Limb (tissue), 2 donors: ENCODE results near the gene KIR2DL3.
"Not testable (repeated sequence)": the region's sequence is repeated elsewhere in the genome, so short reads cannot be mapped to it uniquely, and the experiment has no call there.

Experiments used
- DNase-seq, 2 donors: peaks; one replicate each; pipeline ENCODE4 v3.0.0-alpha.2; 2016; ENCODE audit errors: extremely low spot score in 2 of 2

KIR2DL3 gene

DNA sequence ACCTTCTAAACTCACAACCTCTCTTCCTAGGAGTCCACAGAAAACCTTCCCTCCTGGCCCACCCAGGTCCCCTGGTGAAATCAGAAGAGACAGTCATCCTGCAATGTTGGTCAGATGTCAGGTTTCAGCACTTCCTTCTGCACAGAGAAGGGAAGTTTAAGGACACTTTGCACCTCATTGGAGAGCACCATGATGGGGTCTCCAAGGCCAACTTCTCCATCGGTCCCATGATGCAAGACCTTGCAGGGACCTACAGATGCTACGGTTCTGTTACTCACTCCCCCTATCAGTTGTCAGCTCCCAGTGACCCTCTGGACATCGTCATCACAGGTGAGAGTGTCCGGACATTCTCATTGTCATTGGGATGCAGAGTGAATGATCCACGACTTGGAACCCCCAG, 3.6 kb downstream of the KIR2DL3 start:
- not testable (repeated sequence) for DNase-seq

DNA sequence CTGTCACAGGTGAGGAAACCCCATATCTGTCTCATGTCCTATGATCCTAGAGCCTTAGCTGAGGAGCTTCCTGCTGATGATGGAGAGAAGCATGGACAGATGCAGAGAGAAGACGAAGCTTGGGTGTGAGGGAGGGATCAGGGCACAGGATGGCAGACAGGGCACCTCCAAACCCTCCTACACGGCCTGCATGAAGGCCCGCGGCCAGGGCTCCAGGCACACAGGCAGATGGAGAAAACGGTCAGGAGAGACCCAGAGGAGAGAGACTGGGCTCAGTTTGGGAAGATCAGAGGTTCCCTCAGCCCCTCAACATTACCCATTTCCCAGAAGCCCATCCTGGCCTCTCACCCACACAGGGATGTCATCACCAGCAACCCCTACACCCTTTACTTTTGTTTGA, 5.8 kb downstream of the KIR2DL3 start:
- DNase-seq: not testable (repeated sequence)

DNA sequence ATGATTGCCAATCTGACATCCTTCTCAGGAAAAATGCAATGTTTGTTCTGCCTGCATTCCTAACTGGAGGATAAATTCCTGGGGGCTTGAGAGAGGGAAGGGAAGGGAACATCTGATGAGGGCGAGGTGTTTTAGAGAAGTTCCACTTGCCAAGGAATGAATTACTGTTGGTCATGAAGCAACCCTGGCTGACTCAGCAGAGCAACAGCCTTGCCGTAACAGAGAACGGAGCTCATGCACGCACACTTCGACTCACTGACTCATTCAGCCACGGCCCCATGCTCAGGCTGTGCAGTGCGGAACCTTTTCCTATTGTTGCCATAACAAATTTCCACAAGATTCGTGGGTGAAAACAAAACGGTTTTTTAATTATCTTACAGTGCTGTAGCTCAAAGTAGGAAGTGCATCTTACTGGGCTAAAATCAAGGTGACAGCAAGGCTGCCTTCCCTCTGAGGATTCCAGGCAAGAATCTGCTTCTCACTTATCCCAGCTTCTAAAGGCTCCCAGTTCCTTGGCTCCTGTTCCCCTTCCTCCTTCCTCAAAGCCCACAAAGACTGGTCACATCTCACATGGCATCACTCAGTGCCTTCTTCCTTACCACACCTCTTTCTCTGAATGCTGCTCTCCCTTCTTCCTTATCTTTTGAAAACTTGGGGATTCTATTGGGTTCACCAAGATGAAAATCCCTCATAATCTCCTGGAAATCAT, 9.5 kb downstream of the KIR2DL3 start:
- not testable (repeated sequence) for DNase-seq

DNA sequence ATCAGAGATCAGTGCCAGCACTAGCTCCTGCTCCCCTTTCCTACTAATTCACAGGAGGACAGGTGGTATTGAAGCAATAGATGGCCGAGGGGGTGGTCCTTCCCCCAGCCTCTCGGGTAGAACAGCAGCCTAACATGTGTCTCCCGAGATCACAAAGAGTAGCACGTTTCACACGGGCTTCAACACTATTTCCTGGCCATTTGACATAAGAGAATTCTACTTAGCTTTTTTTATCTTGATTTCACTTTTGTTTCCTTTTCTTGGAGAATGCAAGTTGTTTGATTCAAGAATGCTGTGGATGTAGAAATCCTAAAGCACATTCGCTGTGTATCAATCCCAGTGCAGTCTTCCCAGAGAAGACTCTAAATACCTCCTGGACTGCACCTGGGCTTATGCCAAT, 12.0 kb downstream of the KIR2DL3 start:
- DNase-seq: not testable (repeated sequence)

DNA sequence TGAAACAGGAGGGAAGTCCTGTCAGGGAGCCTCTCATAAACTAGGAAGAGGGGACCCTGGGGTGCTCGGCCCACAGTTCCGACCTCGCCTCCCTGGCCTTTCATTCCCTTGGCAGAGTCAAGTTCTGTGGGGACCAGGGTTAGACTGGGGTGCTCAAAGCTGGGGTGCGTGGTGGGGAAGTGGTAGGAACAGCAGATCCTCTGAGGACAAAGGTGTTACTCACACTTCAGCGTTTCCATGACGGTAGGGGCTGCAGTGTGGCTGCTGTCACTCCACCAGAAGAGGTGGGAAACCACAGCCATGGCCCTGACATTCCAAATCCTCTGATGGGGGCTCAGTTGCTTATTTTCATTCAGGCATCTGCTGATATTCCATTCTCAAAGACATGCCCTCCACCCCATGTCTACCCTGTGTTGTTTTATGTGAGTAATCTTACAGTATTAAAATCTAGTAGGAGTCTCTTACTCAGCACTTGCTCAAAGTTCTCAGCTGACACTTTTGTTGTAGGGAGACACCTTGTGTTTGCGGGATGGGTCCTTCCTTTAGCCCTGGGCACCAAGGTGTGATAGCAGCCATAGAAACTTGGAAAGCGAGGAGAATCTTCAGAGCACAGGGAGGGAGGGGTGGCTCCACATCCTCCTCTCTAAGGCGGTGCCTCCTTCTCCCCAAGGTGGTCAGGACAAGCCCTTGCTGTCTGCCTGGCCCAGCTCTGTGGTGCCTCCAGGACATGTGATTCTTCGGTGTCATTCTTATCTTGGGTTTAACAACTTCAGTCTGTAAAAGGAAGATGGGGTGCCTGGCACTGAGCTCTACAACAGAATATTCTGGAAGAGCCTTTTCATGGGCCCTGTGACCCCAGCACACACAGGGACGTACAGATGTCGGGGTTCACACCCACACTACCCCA, 18.1 kb downstream of the KIR2DL3 start:
- DNase-seq: not testable (repeated sequence)

DNA sequence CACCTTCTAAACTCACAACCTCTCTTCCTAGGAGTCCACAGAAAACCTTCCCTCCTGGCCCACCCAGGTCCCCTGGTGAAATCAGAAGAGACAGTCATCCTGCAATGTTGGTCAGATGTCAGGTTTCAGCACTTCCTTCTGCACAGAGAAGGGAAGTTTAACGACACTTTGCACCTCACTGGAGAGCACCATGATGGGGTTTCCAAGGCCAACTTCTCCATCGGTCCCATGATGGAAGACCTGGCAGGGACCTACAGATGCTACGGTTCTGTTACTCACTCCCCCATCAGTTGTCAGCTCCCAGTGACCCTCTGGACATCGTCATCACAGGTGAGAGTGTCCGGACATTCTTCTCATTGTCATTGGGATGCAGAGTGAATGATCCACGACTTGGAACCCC, 20.3 kb downstream of the KIR2DL3 start:
- not testable (repeated sequence) for DNase-seq

DNA sequence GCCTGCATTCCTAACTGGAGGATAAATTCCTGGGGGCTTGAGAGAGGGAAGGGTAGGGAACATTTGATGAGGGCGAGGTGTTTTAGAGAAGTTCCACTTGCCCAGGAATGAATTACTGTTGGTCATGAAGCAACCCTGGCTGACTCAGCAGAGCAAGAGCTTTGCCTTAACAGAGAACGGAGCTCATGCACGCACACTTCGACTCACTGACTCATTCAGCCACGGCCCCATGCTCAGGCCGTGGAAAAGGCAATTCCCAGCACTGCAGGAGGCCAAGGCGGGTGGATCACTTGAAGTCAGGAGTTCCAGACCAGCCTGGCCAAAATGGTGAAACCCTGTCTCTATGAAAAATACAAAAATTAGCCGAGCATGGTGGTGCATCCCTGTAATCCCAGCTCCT, 25.9 kb downstream of the KIR2DL3 start:
- DNase-seq: not testable (repeated sequence)

DNA sequence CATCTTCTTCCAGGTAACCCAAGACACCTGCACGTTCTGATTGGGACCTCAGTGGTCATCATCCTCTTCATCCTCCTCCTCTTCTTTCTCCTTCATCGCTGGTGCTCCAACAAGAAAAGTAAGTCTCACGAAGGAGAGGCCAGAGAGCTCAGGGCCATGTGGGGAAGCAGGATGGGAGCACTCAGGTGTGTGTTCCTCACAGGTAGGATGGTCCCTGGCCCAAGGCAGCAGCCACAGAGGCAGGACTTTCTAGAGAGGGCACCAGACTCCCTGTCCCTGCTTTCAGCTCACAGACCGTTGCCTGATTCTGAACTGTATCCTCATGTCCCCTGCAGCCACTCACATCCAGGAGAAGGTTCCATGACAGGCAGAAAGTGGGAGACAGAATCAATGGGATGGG, 28.2 kb downstream of the KIR2DL3 start:
- DNase-seq: not testable (repeated sequence)

DNA sequence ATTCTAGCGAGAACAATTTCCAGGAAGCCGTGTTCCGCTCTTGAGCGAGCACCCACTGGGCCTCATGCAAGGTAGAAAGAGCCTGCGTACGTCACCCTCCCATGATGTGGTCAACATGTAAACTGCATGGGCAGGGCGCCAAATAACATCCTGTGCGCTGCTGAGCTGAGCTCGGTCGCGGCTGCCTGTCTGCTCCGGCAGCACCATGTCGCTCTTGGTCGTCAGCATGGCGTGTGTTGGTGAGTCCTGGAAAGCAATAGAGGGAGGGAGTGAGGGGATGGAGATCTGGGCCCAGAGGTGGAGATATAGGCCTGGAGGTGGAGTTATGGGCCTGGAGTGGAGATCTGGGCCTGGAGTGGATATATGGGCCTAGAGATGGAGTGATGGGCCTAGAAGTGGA, 31.3 kb downstream of the KIR2DL3 start, which contains the start of gene KIR2DL1:
Gene KIR2DL1, plus strand, starts transcription at position 148 of the 400 bp plus-strand sequence. Its CDS starts 58 bp downstream, at position 206.
- DNase-seq: not testable (repeated sequence)

DNA sequence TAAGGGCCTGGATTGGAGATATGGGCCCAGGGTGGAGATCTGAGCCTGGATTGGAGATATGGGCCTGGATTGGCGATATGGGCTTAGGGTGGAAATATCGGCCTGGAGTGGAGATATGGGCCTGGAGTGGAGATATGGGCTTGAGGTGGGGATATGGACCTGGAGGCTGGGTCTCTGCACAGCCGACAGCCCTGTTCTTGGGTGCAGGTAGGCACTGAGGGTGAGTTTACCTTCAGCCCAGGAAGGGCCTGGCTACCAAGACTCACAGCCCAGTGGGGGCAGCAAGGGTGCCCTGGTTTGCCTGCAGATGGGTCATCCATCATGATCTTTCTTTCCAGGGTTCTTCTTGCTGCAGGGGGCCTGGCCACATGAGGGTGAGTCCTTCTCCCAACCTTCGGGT, 32.2 kb downstream of the KIR2DL3 start:
- DNase-seq: not testable (repeated sequence)

DNA sequence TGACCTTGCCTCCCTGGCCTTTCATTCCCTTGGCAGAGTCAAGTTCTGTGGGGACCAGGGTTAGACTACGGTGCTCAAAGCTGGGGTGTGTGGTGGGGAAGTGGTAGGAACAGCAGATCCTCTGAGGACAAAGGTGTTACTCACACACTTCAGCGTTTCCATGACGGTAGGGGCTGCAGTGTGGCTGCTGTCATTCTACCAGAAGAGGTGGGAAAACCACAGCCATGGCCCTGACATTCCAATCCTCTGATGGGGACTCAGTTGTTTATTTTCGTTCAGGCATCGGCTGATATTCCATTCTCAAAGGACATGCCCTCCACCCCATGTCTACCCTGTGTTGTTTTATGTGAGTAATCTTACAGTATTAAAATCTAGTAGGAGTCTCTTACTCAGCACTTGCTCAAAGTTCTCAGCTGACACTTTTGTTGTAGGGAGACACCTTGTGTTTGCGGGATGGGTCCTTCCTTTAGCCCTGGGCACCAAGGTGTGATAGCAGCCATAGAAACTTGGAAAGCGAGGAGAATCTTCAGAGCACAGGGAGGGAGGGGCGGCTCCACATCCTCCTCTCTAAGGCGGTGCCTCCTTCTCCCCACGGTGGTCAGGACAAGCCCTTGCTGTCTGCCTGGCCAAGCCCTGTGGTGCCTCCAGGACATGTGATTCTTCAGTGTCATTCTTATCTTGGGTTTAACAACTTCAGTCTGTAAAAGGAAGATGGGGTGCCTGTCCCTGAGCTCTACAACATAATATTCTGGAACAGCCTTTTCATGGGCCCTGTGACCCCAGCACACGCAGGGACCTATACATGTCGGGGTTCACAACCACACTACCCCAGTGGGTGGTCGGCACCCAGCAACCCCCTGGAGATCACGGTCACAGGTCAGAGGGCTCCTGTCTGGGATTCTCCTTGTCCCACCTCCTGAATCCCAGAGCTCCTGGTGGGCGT, 33.0 kb downstream of the KIR2DL3 start:
- DNase-seq: not testable (repeated sequence)

DNA sequence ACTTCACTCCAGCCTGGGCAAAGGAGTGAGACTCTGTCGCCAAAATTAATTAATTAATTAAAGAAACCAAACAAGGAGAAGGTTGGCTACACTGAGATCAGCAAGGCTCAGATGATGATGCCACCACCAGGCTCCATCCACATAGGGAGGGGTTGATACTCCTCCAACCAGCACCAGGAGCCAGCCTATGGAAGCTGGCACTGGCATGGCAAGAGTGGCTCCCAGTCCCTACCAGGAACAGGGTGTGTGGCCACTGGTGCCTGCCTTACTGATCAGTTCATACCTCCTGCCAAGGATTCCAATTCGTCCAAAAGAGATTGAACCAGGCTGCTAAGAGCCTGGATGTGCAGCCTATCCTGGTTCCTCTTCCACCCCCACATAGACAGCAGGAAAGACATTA, 34.4 kb downstream of the KIR2DL3 start:
- DNase-seq: not testable (repeated sequence)

DNA sequence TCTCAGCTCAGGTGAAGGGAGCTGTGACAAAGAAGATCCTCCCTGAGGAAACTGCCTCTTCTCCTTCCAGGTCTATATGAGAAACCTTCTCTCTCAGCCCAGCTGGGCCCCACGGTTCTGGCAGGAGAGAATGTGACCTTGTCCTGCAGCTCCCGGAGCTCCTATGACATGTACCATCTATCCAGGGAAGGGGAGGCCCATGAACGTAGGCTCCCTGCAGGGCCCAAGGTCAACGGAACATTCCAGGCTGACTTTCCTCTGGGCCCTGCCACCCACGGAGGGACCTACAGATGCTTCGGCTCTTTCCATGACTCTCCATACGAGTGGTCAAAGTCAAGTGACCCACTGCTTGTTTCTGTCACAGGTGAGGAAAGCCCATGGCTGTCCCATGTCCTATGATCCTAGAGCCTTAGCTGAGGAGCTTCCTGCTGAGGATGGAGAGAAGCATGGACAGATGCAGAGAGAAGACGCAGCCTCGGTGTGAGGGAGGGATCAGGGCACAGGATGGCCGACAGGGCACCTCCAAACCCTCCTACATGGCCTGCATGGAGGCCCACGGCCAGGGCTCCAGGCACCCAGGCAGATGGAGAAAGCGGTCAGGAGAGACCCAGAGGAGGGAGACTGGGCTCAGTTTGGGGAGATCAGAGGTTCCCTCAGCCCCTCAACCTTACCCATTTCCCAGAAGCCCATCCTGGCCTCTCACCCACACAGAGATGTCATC, 36.9 kb downstream of the KIR2DL3 start:
- not testable (repeated sequence) for DNase-seq

DNA sequence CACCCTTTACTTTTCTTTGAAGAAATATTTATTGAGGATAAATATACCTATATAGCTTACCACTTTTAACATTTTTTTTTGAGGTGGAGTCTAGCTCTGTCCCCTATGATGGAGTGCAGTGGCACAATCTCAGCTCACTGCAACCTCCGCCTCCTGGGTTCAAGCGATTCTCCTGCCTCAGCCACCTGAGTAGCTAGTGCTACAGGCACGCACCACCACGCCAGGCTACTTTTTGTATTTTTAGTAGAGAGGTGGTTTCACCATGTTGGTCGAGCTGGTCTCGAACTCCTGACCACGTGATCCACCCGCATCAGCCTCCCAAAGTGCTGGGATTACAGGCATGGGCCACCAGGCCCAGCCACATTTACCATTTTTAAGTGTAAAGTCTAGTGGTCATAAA, 37.5 kb downstream of the KIR2DL3 start:
- not testable (repeated sequence) for DNase-seq

DNA sequence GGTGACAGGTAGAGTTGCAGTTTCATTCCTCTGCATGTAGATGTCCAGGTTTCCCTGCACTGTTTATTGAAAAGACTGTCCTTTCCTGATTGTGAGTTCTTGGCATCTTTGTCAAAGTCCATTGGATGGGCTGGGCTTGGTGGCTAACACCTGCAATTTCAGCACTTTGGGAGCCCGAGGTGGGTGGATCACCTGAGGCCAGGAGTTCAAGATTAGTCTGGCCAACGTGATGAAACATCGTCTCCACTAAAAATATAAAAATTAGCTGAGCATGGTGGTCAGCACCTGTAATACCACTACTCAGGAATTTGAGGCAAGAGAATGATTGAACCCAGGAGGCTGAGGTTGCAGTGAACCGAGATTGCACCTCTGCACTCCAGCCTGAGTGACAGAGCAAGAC, 39.5 kb downstream of the KIR2DL3 start:
- not testable (repeated sequence) for DNase-seq

DNA sequence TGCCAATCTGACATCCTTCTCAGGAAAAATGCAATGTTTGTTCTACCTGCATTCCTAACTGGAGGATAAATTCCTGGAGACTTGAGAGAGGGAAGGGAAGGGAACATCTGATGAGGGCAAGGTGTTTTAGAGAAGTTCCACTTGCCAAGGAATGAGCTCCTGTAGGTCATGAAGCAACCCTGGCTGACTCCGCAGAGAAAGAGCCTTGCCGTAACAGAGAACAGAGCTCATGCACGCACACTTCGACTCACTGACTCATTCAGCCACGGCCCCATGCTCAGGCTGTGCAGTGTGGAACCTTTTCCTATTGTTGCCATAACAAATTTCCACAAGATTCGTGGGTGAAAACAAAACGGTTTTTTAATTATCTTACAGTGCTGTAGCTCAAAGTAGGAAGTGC, 40.6 kb downstream of the KIR2DL3 start:
- not testable (repeated sequence) for DNase-seq

DNA sequence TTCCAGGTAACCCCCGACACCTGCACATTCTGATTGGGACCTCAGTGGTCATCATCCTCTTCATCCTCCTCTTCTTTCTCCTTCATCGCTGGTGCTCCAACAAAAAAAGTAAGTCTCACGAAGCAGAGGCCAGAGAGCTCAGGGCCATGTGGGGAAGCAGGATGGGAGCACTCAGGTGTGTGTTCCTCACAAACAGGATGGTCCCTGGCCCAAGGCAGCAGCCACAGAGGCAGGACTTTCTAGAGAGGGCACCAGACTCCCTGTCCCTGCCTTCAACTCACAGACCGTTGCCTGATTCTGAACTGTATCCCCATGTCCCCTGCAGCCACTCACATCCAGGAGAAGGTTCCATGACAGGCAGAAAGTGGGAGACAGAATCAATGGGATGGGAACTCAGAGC, 44.6 kb downstream of the KIR2DL3 start:
- not testable (repeated sequence) for DNase-seq

DNA sequence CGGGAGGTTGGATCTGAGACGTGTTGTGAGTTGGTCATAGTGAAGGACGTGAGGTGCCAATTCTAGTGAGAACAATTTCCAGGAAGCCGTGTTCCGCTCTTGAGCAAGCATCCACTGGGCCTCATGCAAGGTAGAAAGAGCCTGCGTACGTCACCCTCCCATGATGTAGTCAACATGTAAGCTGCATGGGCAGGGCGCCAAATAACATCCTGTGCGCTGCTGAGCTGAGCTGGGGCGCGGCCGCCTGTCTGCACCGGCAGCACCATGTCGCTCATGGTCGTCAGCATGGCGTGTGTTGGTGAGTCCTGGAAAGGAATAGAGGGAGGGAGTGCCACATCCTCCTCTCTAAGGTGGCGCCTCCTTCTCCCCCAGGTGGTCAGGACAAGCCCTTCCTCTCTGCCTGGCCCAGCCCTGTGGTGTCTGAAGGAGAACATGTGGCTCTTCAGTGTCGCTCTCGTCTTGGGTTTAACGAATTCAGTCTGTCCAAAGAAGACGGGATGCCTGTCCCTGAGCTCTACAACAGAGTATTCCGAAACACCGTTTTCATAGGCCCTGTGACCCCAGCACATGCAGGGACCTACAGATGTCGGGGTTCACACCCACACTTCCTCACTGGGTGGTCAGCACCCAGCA, 47.9 kb downstream of the KIR2DL3 start:
- not testable (repeated sequence) for DNase-seq

DNA sequence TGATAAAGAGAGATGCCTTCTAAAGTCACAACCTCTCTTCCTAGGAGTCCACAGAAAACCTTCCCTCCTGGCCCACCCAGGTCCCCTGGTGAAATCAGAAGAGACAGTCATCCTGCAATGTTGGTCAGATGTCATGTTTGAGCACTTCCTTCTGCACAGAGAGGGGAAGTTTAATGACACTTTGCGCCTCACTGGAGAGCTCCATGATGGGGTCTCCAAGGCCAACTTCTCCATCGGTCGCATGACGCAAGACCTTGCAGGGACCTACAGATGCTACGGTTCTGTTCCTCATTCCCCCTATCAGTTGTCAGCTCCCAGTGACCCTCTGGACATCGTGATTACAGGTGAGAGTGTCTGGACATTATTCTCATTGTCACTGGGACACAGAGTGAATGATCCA, 49.8 kb downstream of the KIR2DL3 start:
- DNase-seq: not testable (repeated sequence)

DNA sequence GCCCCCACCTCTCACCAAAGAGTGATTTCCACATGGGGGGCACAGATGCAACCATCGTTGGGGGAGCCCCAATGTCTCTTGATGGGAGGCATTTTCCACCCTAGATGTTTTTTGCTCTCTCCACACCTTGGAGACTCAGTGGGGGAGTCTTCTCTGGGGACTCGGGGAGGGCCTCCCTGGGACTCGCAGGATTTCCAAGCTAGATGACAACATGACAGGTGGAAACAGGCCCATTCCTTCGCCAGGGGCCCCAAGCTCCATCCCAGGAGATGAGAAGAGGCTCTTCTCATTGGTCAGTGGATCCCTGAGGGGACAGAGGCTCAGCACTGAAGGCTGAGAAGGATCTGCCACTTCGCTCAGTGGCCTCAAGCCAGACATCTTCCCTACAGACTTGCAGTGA, 52.4 kb downstream of the KIR2DL3 start:
- DNase-seq: no peak
